Putamen (tissue), 1 donor: ENCODE results near the gene OFD1.

ENCODE experiments used
- DNase-seq: peaks from one replicate; pipeline ENCODE4 v3.0.0-alpha.2; 2016; ENCODE audit warnings: low spot score

Gene OFD1

DNA sequence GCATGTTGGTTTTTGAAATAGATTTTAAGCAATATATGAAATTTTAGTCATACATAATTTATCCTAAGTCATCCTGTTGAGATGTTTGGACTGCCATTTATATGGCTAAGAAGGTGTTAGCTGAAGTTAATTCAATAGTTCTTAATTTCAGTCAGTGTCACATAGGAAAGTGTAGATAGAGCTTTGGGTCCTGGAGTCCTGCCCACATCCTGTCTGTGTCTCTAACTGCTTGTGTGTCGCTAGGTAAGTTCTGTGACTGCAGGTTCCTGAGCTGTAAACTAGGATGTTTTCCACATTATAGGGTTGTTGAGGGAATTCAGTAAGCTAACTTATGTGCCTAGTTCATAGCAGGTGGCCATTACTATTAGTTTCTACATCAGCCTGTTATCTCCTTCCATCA, 20.7 kb downstream of the OFD1 start:
- DNase-seq = no peak

DNA sequence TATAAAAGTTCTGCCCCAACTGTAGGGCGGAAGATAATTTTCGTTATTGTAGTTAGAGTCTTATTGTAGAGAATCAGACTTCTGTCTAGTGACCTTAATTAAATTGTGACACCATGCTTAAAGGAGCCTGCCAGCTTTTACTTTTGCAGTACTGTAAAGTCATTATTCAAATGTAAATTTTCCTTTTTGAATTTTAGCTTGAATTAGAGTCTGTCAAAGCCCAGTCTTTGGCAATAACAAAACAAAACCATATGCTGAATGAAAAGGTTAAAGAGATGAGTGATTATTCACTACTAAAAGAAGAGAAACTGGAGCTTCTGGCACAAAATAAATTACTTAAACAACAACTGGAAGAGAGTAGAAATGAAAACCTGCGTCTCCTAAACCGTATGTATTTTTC, 21.8 kb downstream of the OFD1 start:
- no peak for DNase-seq

DNA sequence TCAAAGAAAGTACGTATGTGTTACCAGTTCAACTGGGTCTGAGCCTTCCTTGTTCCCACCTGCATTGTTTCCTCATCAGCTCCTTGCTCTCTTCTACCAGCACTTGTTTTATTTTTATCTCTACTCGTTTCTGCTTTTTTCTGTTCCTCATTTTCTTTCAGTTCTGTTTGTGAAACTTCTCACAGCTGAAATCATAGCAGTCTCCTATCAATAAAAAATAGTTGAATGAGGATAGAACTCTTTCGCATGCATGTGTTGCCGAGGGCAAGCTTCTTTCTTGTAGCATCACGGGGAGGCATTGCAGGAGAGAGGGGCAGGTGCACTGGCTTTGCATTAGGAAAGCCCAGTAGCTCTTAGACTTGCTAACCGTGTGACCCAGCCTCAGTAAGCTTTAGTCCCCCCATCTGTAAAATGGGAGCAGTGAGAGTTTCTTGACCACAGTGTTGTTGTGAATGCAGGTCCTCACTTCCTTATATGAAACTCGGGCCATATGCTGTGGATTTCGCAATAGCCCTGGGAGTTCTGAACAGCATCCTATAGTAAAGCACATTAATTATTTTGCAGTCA, 24.7 kb downstream of the OFD1 start:
- no peak for DNase-seq

DNA sequence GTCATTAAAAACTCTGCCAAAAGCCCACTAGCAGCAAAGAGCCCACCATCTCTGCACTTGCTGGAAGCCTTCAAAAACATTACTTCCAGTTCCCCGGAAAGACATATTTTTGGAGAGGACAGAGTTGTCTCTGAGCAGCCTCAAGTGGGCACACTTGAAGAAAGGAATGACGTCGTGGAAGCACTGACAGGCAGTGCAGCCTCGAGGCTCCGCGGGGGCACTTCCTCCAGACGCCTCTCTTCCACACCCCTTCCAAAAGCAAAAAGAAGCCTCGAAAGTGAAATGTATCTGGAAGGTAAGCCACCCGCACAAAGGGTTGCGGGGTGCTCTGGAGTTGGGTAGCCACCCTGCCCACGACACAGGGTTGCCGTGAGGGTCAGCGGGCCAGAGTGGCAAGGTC, 25.9 kb downstream of the OFD1 start:
- DNase-seq = no peak

DNA sequence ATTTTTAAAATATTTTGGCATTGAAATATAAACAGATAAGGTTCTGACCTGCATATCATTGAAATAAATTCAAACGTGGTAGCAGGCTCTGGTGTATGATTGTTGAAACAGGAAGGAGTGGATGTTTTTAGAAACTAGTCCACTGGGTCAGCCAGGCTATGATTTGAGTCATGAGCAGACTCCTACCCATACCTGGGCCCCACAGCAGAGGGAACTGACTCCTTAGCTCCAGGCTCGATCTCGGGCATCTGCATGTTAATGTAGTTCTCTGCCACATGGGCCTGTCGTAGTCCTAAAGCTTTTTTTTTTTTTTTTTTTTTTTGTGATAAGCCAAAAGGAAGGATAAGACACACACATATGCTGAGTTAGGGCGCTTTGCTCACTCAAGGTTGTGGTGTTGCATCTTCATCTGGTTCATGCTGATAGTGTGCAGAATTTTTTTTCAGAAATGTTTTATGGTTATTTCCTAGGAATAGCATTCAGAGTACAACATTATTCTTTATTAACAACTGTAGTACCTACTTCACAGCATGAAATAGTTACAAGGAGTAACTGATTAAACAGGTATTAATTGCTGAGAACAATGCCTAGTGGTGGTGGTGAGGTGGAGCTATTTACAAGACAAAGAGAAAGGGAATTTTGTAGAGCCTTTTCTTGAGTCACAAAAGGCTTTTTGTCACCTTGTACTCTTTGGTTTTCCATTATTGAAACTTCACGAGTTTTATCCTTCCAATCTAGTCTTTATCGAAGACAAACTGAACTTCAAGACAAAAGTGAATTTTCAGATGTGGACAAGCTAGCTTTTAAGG, 27.3 kb downstream of the OFD1 start:
- no peak for DNase-seq

DNA sequence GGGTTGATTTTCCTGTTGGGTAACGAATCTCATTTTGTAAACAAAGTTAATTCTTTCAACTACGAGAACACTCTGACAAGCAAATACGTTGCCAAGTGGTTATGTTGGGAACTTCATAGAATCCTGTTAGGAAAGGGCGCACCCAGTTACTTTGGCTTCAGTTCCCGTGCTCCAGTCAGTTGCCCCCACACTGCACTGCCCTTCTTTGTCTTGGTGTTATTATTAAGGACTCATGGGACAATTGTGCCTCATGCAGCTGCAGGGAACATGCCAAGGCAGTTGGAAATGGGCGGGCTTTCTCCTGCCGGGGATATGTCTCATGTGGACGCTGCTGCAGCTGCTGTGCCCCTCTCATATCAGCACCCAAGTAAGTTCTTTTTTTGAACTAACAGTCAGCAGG, 28.9 kb downstream of the OFD1 start:
- peak; percentile 63 for DNase-seq

DNA sequence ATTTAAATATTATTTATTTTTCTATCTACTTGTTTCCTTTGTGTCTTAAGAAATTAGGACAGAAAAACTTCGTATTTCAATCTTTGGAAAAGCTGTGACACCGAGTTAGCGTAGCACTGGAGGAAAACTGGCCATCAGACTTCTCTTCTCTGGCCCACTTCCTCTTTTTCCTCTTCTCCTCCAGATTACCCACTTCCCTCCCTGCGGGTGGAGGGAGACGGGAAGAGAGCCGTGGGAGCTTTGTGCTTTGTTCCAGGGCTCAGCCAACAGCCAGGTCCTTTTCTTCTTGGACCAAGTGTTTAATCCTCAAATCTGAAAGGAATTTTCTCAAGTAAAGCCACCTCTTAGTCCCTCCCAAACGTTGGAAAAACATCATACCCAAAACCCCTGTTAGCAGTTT, 29.7 kb downstream of the OFD1 start:
- no peak for DNase-seq

DNA sequence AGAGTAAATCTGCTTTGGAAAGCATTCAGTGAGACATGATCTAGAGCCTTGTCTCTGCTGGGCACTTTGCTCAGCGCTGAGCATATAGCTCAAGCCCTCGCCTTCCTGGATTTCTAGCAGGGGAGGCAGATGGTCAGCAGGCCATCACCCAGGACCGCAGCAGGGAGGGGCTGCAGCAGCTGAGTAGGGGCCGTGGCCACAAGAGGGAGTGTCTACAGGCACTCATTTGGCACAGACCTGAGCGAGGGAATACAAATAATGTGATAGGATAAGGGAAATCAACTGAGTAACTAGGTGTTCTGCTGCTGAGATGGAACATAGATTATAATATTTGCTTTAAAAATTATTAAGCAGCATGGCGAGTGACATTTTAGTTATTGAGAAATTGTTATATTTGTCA, 30.2 kb downstream of the OFD1 start:
- no peak for DNase-seq

DNA sequence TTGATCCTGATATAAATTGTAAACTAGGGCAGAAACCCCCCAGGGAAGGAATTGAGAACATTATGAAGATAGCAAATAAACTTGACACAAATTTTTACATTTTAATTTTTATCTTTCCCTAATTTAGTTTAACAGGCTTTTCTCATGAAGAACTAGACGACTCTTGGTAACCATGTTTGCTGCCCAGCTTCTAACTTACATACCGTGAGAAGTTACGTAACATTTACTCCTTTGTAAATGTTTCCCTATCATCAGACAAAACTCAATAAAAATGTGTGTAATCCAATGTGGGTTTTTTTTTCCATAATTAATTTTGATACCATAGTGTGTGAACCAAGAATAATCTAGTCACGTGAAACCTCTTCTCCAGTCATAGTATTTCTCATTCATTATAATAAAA, 34.4 kb downstream of the OFD1 start:
- no peak for DNase-seq

DNA sequence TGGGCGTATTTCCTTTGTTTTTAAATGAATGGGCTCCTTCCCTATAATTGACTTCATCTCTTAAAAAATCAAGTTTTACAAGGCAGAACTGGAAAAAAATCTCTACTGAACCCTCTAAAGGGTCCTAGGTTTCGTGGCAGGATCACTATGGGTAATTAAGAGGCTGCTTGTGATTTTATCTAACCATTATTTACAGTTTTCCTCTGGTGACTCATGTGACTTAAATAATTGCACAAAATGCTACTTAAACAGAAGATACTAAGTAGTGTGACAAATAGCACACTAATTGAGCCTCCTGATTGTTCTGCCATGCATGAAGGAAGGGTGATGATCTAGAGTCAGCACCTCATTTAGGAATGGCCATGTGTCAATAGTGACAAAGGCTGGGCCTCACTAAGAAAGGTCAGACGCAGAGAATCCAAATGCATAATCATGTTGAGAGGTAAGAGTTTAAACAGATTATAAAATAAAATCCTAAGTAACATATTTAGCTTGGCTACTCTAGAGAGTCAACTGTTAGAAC, 35.5 kb downstream of the OFD1 start:
- no peak for DNase-seq

DNA sequence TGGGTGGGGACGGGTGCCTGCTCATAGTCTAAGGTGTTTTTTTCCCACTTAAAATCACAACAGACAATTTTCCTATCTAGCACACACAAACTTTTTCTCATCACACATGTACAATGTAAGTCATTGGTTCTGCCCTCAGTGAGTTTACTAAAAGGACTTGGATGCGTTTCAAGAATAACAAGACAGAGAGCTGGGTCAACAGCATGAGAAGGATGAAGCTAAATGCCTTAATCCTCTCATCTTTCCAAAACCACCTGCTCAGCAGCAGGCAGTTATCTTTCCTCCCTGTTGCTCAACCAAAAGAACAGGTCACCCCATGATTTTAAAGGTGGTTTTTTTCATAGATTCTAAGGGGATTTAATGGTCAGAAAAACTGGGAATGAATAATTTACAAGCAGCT, 40.1 kb downstream of the OFD1 start:
- DNase-seq = no peak

DNA sequence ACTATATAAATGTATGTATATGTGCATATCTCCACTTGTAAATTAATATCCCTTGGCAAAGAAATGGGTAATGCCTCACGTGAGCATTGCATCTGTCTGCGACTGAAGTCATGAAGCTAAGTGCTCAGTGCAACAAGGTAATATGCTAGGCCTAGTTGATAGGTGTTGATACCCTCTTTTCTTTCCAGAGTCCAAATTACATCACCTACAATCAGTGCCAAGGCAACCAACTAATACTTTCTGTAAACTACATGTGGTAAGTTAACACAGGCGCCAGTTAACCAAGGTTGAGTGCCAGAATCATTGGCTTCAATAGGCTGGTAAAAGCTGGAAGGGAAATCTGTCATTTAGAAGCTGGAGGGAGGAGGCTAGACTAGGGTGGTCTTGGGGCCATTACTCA, 41.3 kb downstream of the OFD1 start:
- DNase-seq = no peak

DNA sequence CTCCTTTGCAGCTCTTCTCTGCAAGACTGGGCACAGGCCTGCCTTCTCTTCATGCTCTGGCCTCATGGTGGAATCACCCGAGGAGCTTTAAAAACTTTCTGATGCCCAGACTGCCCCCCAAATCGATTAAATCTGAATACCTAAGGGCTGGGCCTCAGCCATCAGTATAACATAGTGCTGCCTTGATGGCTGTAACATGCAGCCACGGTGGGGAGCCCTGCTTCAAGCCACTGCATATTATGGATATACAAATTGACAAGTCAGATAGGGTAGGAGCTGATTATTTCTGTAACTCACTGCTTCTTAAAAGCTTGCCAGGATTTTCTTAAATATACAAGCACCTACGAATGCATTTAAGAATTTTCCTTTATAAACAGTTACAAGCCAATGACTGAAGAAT, 41.8 kb downstream of the OFD1 start:
- DNase-seq = no peak

DNA sequence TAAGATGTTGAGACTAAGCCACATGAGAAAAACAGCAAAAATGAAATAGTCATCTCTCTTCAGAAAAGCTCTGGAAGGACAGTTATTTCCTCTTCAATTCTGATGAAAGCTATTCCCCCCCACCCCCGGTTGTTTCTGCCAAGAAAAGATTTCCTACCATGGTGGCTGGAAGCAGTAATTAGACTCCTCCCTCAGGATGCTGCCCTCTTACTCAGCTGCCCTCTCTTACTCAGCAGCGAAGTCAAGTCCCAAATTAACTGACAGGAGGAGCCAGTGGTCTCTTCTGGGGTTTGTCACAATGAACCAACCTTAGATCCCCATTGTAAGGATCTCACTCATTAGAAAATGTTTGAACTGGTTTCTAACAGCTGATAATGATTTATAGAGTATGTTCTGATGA, 44.4 kb downstream of the OFD1 start:
- no peak for DNase-seq

DNA sequence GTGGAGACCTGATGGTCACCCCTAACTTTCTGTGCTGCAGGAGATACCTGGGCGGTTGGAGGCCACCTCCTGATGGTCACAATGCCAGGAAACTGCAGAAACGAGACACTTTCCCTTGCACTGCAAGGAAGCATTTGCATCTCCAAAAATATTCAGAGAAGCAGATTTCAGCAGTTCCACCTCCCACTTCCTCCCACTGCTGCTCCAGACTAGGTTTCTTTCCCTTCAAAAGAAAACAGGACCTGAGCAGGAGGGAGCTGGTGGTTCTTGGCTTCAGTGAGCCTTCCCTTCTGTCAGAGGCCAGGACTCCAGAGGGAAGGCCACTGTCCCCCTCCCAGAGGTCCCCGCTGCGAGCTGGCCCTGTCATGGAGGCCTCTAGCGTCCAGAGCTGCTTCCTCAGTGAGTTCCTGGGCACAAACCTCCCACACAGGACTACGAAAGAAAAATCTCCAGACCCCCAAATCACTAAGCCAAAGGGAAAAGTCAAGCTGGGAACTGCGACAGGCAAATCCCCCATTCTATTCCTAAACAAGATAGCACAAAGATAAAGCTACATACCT, 46.4 kb downstream of the OFD1 start:
- peak; percentile 43 for DNase-seq

DNA sequence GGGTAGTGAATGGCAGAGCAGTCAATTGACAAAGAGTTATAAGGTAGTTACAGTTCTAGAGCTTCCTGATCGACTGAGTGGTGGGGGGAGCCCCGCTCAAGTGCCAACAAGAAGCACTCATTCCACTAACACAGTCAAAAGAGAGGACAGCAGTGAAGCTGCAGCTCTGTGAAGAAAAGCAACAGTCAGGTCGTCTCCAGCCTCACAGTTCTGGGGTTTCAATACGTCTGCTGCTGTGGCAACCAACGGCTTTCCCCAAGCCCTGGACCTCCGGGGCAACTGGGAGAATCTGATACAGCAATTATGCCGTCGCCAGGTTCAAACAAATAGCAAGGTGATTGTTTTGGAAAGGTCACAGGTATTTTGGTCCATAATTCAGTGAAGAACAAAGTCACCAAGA, 51.5 kb downstream of the OFD1 start:
- no peak for DNase-seq

DNA sequence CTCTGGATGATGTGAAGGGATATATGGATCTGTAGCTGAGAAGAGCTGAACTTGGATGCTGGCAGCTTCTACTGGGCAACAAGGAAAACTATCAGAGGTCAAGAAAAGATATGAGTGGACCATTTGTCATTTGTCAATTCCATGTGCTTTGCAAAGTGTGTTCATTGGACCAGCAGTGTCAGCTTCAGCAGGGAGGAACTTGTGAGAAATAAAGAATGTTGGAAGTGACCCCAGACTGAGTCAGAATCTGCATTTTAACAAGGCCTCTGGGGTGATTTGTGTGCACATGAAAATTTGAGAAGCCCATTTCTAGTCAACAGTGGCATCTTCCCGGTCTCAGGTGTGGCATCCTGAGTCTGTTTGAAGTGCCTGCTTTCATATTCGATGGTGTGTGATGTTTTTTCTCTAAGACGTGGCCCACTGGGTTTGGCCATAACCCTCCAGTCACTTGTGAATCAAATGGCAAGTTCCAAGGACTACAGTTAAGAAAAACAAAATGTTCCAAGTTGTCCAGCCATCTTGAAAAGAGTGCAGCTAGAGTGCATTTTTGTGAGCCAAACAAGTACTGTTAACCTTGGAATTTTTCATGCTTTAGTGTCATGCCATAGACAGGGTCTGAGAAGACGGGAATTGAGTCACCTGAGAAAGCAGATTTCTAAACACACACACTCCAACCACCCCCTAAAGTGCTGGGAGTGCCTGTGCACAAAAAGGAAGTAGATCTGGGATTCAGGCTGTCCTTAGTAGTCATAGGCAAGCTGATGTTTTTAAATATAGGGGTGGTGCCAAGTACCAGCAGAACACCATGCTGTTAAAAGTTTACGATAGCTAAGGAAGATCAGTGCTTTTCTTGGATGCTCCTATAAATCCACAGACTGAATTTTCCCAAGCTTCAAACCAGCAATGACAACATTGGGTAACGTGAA, 55.9 kb downstream of the OFD1 start:
- DNase-seq = no peak

DNA sequence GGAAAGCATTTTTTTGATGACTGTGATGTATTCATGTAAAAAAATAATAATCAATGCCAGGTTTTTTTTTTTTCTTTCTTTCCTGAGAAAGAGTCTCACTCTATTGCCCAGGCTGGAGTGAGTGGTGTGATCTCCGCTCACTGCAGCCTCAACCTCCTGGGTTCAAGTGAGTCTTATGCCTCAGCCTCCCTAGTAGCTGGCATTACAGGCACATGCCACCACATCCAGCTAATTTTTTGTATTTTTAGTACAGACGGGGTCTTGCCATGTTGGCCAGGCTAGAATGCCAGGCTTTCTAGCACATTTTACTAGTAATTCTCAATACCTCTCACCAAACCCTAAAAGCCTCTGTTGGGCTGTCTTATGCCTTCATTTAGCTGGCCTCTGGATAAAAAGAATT, 56.6 kb downstream of the OFD1 start:
- no peak for DNase-seq

DNA sequence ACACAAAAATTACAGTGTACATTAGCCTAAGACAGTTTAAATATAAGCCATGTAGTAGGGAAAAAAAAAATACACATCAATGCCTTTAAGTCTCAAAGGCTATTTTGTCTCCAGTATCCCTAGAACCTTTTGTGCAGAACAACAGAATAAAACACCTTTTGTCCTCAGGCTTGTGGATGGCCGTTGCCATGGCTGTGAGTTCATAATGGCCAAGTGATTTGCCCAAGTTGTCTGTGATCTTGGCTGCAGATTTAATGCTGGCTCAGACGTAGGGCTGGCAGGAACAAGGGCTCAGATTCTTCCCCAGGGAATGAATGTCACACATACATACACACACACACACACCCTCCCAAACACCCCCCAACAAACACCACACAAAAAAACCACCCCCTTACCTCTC, 57.0 kb downstream of the OFD1 start:
- DNase-seq = peak; percentile 80

DNA sequence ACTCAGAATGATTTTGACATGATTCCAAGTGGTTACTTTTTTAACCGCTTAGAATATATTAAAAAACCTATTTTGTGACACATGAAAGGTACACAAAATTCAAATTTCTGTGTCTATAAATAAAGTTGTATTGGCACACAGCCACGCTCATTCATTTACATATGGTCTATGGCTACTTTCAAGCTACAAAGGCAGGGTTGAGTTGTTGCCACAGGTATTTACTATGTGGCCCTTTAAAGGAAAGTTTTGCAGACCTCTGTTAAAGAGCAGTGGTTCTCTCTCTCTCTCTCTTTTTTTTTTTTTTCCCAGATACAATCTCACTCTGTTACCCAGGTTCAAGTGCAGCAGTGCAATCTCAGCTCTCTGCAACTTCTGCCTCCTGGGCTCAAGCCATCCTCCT, 59.3 kb downstream of the OFD1 start:
- no peak for DNase-seq

DNA sequence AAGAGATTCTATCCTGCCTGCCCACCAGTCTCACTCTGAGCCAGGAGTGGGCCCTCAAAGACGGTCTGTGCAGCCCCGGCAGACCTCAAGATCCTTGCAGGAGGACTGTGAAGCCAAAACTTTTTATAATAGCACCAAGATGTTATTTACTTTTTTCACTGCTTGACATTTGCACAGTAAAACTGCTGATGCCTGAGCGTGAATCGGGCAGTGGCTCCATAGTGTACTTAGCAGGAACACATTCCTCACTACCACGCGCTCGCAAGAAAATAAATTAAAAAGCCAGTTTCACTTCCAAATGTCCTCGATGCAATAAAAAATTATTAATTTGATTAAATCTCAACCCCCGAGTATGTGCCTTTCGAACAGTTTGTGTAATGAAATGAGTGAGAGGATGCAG, 59.9 kb downstream of the OFD1 start:
- no peak for DNase-seq

DNA sequence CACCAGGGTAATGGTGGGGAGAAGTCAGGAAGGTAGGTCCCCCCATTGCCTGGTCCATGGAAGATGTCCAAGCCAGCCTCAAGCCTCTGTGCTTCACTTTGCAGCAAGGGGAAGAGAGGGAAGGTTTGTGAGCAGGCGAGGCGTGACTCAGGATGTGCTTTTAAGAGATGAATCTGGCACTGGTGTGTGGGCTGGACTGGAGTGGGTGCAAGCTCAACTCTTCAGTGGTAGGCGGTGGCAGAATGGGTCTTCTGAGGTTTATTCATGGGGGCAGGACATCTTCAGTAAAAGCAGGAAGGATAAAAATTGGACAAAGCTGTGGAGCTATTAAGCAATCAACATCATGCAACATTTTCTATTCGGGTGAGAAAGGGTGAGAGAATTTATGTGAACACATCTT, 63.0 kb downstream of the OFD1 start:
- peak; percentile 66 for DNase-seq

DNA sequence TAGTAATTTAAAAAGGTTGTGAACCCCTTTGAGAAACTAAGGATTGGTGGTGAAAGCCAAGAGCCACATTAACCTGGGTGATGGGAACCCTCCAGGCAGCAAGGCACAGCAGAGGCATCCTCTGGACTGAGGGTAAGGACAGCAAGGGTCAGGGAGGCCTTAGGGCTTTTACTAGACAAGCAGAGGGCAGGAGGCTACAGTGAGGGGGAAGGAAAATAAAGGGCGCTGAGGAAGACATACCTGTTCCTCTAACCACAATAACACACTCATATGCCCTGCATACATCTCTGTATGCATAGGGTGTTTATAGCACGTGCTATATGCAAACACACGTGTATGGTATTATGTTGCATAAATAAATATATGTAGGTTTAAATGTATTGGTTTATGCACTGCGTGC, 63.6 kb downstream of the OFD1 start:
- DNase-seq = no peak
